ENCODE data around the gene FIGLA. TPM values are rescaled to one million over a fixed set of nuclear protein-coding genes. Genes with fewer than 3 reads are reported as not detected.

Gene FIGLA
- total and polyA plus RNA-seq, 2 donors (not counting 1 experiment from before 2014, with no cell fraction given): not detected

DNA sequence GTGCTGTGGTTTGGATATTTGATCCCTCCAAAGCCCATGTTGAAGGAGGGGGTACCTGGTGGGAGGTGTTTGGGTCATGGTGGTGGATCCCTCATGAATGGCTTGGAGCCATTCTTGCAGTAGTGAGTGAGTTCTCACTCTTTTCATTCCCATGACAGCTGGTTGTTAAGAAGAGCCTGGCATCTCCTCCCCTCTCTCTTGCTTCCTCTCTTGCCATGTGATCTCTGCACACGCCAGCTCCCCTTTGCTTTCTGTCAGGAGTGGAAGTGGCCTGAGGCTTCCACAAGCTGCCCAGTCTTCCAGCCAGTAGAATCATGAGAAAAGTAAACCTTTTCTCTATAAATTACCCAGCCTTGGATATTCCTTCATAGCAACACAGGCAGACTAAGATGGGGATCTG is 31.0 kb downstream of the FIGLA start:
- DNase-seq (no peak), ATAC-seq (ENCODE audit: low read depth) (no peak)
- no peaks in the 10 kb centered on the region for H3K9me3 Mint-ChIP-seq (ENCODE audit: insufficient read depth)
- H3K4me1 Mint-ChIP-seq: peaks cover 7% of the 10 kb centered on the region
- no peak overlapping the region for H2AFZ ChIP-seq (ENCODE audit: insufficient read depth, low read depth, low read length, poor library complexity, severe bottlenecking)
- ChIA-PET CTCF (interaction anchor here (1.8 kb wide), 1 partner anchor 9 kb away, joined by 14 read pairs; the partner anchor contains the start of gene ADD2), POLR2A (no interaction called here)
- WGBS (ENCODE audit: insufficient coverage): 83% methylated on average over 1 of the region's 1 CpG
- H3K79me2 ChIP-seq (ENCODE audit: control insufficient read depth, insufficient read depth, low read length): peaks cover 54% of the 10 kb centered on the region
- H3K4me3 ChIP-seq (ENCODE audit: control extremely low read depth in 1 of 5, extremely low read depth in 1 of 5, insufficient read depth in 1 of 5, low read depth in 2 of 5, low read length in 4 of 5): no peak overlapping the region
- TF ChIP-seq EZH2 (IDR thresholded peaks at IDR 0.05; ENCODE audit: borderline replicate concordance, insufficient read depth, low read depth, low read length, poor library complexity, severe bottlenecking): no peak
- TF ChIP-seq, protein P1, sequence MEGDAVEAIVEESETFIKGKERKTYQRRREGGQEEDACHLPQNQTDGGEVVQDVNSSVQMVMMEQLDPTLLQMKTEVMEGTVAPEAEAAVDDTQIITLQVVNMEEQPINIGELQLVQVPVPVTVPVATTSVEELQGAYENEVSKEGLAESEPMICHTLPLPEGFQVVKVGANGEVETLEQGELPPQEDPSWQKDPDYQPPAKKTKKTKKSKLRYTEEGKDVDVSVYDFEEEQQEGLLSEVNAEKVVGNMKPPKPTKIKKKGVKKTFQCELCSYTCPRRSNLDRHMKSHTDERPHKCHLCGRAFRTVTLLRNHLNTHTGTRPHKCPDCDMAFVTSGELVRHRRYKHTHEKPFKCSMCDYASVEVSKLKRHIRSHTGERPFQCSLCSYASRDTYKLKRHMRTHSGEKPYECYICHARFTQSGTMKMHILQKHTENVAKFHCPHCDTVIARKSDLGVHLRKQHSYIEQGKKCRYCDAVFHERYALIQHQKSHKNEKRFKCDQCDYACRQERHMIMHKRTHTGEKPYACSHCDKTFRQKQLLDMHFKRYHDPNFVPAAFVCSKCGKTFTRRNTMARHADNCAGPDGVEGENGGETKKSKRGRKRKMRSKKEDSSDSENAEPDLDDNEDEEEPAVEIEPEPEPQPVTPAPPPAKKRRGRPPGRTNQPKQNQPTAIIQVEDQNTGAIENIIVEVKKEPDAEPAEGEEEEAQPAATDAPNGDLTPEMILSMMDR (IDR thresholded peaks at IDR 0.05): no peak
- H4K20me1 ChIP-seq (ENCODE audit: control insufficient read depth, insufficient read depth, low read length, poor library complexity, severe bottlenecking): peaks cover 49% of the 10 kb centered on the region
- no peaks in the 10 kb centered on the region for H3K27me3 ChIP-seq (replicated peaks in 1 of 4; ENCODE audit: control extremely low read depth in 1 of 4, control insufficient read depth in 3 of 4, insufficient read depth in 4 of 4, low read length in 3 of 4)
- H3K9ac ChIP-seq (ENCODE audit: low read length): no peak overlapping the region
- no peaks in the 10 kb centered on the region for H3K9me3 ChIP-seq (ENCODE audit: control extremely low read depth in 1 of 3, control insufficient read depth in 2 of 3, insufficient read depth in 1 of 3, low read length in 2 of 3)
- intact Hi-C loops (cut with micrococcal nuclease): no loop called here
- H3K4me1 ChIP-seq (ENCODE audit: control insufficient read depth in 2 of 2, insufficient read depth in 2 of 2, low read length in 2 of 2): no peaks in the 10 kb centered on the region
- H3K36me3 ChIP-seq (replicated peaks in 1 of 2; ENCODE audit: control extremely low read depth in 1 of 2, control insufficient read depth in 1 of 2, extremely low read depth in 1 of 2, insufficient read depth in 2 of 2, low read length in 1 of 2): no peaks in the 10 kb centered on the region
- H3K27ac ChIP-seq (ENCODE audit: low read length in 2 of 2): no peak overlapping the region
- no peak overlapping the region for H3K4me2 ChIP-seq (replicated peaks; ENCODE audit: low read depth, low read length, poor library complexity, severe bottlenecking)
- H3K27me3 Mint-ChIP-seq: peaks cover 9% of the 10 kb centered on the region
- H3K4me3 Mint-ChIP-seq: no peak overlapping the region
- H3K27ac Mint-ChIP-seq: no peak overlapping the region

DNA sequence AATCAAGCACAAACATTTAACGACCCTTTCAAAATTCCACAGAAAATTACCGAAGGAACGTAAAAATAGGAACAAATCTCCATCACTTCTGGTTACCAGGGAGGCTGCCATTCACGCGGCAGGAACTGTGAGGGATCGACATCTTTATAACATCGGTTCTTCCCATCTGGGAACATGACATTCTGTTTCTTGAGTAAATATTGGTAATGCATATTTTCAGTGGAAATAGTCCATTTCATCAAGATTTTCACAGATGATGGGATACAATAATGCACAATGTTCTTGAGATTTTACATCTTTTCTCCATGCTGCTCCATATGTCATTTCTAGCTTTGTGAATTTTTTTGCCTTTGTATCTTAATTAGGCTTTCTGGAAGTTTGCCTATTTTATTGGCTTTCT is 32.5 kb downstream of the FIGLA start:
- H3K4me3 ChIP-seq (ENCODE audit: control extremely low read depth in 1 of 5, extremely low read depth in 1 of 5, insufficient read depth in 1 of 5, low read depth in 2 of 5, low read length in 4 of 5): no peak overlapping the region
- Mint-ChIP-seq H3K4me3 (no peak overlapping the region), H3K27ac (no peak overlapping the region), H3K4me1 (peaks cover 4% of the 10 kb centered on the region), H3K9me3 (ENCODE audit: insufficient read depth) (no peaks in the 10 kb centered on the region), H3K27me3 (peaks cover 9% of the 10 kb centered on the region)
- no peaks in the 10 kb centered on the region for H3K4me1 ChIP-seq (ENCODE audit: control insufficient read depth in 2 of 2, insufficient read depth in 2 of 2, low read length in 2 of 2)
- H3K9me3 ChIP-seq (ENCODE audit: control extremely low read depth in 1 of 3, control insufficient read depth in 2 of 3, insufficient read depth in 1 of 3, low read length in 2 of 3): no peaks in the 10 kb centered on the region
- H3K27me3 ChIP-seq (replicated peaks in 1 of 4; ENCODE audit: control extremely low read depth in 1 of 4, control insufficient read depth in 3 of 4, insufficient read depth in 4 of 4, low read length in 3 of 4): no peaks in the 10 kb centered on the region
- no peaks in the 10 kb centered on the region for H3K36me3 ChIP-seq (replicated peaks in 1 of 2; ENCODE audit: control extremely low read depth in 1 of 2, control insufficient read depth in 1 of 2, extremely low read depth in 1 of 2, insufficient read depth in 2 of 2, low read length in 1 of 2)
- DNase-seq (no peak), ATAC-seq (ENCODE audit: low read depth) (no peak)
- H3K4me2 ChIP-seq (replicated peaks; ENCODE audit: low read depth, low read length, poor library complexity, severe bottlenecking): no peak overlapping the region
- ChIA-PET POLR2A (no interaction called here), CTCF (interaction anchor here (0.6 kb wide), 1 partner anchor 314 kb away, joined by 3 read pairs; no protein-coding TSS in a partner anchor)
- no peak overlapping the region for H3K9ac ChIP-seq (ENCODE audit: low read length)
- H3K27ac ChIP-seq (ENCODE audit: low read length in 2 of 2): no peak overlapping the region
- peaks cover 55% of the 10 kb centered on the region for H3K79me2 ChIP-seq (ENCODE audit: control insufficient read depth, insufficient read depth, low read length)
- TF ChIP-seq EZH2 (IDR thresholded peaks at IDR 0.05; ENCODE audit: borderline replicate concordance, insufficient read depth, low read depth, low read length, poor library complexity, severe bottlenecking): no peak
- TF ChIP-seq, protein P1 (IDR thresholded peaks at IDR 0.05): no peak
- intact Hi-C loops (cut with micrococcal nuclease): no loop called here
- peaks cover 58% of the 10 kb centered on the region for H4K20me1 ChIP-seq (ENCODE audit: control insufficient read depth, insufficient read depth, low read length, poor library complexity, severe bottlenecking)
- WGBS (ENCODE audit: insufficient coverage): 96% methylated on average over 3 of the region's 7 CpGs
- no peak overlapping the region for H2AFZ ChIP-seq (ENCODE audit: insufficient read depth, low read depth, low read length, poor library complexity, severe bottlenecking)

All from B cell (primary cell).